HUES64 (cell line): ENCODE measurements around the gene LAMB4.

Source experiments
- H3K27ac ChIP-seq: 2 replicates; pipeline ENCODE4 v1.7.0; 2013; ENCODE audit warnings: low read depth, low read length, inconsistent platforms
- H3K27me3 ChIP-seq: 2 replicates; pipeline ENCODE4 v1.6.1; 2013; ENCODE audit warnings: mild to moderate bottlenecking, low read length; ENCODE audit not compliant: insufficient read depth
- H3K36me3 ChIP-seq: 2 replicates; pipeline ENCODE4 v1.6.1; 2013; ENCODE audit warnings: mild to moderate bottlenecking, low read length; ENCODE audit not compliant: insufficient read depth
- H3K4me1 ChIP-seq: 2 replicates; pipeline ENCODE4 v1.6.1; 2013; ENCODE audit warnings: mild to moderate bottlenecking, low read length, moderate library complexity; ENCODE audit not compliant: insufficient read depth
- H3K4me3 ChIP-seq: 2 replicates; pipeline ENCODE4 v1.5.1; 2013; ENCODE audit warnings: mild to moderate bottlenecking, low read length, moderate library complexity
- H3K9ac ChIP-seq: 2 replicates; pipeline ENCODE4 v1.6.1; 2013; ENCODE audit warnings: mild to moderate bottlenecking, low read depth, low read length
- H3K9me3 ChIP-seq: 2 replicates; pipeline ENCODE4 v1.6.1; 2013; ENCODE audit warnings: low read depth, low read length; ENCODE audit not compliant: insufficient read depth
- WGBS: fragments of 150-250, 120-280 bp; methylation state at CpG from one replicate; pipeline ENCODE4 v1.1.7; 2013; ENCODE audit warnings: missing lambda C conversion rate; 5-methylcytosine and 5-hydroxymethylcytosine counted together

Gene LAMB4

DNA sequence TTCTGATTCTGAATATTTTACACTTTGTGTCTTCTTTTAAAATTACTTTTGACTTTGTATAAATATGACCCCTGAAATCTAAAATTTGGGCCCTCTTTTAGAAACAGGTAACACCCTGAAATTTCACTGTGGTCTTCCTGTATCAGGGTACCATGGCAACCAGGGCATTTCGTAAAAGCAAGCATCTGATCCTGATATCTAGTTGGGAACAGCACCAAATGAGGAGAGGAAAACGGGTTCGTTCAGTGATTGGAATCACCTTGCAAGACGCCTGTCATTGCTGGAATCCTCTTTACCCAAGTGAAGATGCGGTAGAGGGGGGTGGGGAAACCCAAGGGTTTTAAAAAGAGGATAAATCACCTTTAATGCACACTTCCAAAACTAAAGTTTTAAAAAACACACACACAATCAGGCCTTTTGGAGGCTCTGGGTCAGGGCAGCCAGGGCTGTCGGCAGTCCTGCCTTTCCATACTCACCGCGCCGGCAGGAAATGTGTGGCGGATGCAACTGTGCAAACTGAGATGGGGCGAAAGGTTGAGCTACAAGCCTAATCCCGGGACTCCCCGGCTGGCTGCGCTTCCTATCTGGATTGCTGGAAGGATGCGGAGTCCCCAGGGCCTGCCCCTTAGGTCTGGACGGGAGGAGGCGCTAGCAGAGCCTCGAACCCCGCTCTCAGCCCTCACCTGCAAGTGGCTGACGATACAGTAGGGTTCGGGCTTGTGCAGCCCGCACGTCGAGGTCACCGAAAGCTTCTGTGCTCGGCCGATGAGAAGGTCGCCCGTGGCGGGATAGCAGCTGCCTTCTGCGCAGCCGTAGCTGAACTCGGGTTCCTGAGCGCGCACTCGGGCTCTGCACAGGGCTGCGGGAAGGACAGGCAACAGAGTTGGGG lies 129.0 kb downstream of the LAMB4 start:
- H3K27me3 ChIP-seq, result peaks cover 54% of the 10 kb centered on the region
- no peak overlapping the region for H3K27ac ChIP-seq
- no peaks in the 10 kb centered on the region for H3K9me3 ChIP-seq
- peak overlapping the region; percentile 76 for H3K4me3 ChIP-seq
- peaks cover 40% of the 10 kb centered on the region for H3K36me3 ChIP-seq
- peak overlapping the region; percentile 80; the same call in 1 of the 2 replicates for H3K9ac ChIP-seq
- WGBS, result 15% methylated on average over 37 of the region's 37 CpGs
- peaks cover 41% of the 10 kb centered on the region; the same call in 1 of the 2 replicates for H3K4me1 ChIP-seq

DNA sequence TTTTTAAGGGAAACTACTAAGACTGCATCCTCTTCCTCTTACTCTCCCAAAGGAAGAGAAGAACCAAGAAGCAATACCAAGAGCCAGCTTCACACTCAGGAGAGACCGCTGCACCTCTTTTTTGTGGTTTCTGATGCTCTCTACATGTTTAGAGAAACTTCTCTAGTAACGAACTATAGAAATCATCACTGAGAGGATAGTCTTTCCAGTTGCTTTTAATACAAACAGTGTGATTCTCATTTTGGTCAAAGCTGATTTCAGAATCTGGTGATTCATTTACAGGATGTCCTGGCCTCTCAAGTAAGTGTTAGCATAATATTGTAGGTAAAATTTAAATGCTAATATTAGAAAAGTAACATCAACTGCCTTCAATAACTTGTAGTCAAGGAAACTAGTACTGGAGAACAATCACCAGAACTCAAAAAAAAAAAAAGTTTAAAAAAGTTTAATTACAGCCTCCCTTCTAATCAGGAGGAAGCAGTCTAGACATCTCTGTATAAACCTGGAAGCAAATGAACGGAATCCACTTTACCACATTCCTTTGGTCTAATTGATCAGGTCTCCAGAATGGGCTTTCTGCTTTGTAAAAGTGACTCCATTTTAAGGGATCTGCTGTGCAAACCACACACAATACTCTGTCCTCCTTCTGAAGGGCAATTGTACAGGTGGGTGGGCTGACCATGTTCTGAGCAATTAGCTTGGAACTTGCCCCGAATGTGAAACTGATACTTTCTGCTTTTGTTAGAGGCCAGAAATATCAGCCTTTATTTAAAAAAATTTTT lies 130.2 kb downstream of the LAMB4 start:
- Histone ChIP-seq H3K9ac (no peak overlapping the region), H3K4me3 (no peak overlapping the region; the same call in 1 of the 2 replicates), H3K9me3 (no peaks in the 10 kb centered on the region), H3K27ac (no peak overlapping the region), H3K4me1 (peaks cover 52% of the 10 kb centered on the region), H3K36me3 (peaks cover 42% of the 10 kb centered on the region), H3K27me3 (peaks cover 43% of the 10 kb centered on the region)
- 97% methylated on average over 4 of the region's 4 CpGs for WGBS

DNA sequence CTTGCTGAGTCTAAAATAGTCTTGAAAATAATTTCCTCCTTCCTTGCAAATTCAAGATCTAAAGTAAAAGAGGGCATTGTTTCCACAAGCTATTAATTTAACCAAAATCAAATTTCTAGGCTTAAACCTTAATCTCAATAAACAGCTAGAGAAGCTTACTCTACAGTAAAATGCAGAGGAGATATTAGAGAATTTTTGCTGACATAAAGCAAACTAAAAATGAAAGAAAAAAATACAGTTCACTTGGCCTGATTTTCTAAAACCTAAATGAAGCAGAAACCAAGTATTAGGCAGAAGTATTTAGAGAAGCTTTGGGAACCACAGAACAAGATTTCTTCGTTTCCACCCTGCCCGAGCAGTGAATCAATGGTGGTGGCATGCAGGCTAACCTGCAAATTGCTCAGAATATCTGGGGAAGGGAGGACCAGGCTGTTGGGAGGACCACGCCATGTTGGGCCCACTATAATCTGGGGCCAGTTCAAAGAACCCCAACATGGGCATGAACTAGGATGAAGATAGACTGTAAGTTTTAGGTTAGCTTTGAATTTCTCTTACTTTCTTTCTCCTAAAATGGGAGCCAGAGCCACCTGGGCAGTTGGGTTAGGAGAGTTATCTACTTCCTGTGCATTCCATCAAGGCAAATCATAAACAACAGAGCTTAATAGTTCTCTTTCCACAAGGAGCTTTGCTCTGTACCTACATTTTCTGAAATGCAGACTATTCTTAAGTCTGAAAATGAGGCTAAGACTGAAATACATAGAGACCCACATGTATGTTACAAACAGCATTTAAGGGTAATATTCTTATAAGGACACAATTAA lies 131.3 kb downstream of the LAMB4 start:
- 94% methylated on average over 3 of the region's 3 CpGs for WGBS
- Histone ChIP-seq H3K27me3 (peaks cover 32% of the 10 kb centered on the region), H3K9ac (no peak overlapping the region), H3K9me3 (no peaks in the 10 kb centered on the region), H3K4me1 (peaks cover 53% of the 10 kb centered on the region), H3K27ac (no peak overlapping the region), H3K36me3 (peaks cover 53% of the 10 kb centered on the region), H3K4me3 (no peak overlapping the region)

DNA sequence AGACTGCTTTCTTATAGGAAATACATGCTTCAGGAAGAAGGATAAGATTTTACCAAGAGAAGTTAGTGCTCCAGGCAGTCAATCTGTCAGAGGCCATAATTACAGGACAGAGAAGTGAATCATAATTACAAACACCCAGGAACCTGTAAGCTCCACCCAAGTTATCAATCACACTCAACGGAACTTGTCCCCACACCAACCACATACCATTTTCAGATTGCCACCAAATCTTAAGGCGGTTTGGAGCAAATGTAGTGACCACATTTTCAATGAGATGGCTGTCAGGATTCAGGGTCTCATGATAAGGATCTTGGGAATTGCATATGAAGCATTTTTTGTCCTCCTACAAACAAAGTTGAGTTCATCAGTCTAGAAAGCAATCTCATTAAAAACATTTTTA lies 132.0 kb downstream of the LAMB4 start:
- no peak overlapping the region for H3K27ac ChIP-seq
- WGBS, result 81% methylated on average over 2 of the region's 2 CpGs
- H3K4me3 ChIP-seq, result no peak overlapping the region
- peaks cover 60% of the 10 kb centered on the region for H3K36me3 ChIP-seq
- no peaks in the 10 kb centered on the region for H3K9me3 ChIP-seq
- peaks cover 25% of the 10 kb centered on the region for H3K27me3 ChIP-seq
- peaks cover 51% of the 10 kb centered on the region for H3K4me1 ChIP-seq
- H3K9ac ChIP-seq, result no peak overlapping the region

DNA sequence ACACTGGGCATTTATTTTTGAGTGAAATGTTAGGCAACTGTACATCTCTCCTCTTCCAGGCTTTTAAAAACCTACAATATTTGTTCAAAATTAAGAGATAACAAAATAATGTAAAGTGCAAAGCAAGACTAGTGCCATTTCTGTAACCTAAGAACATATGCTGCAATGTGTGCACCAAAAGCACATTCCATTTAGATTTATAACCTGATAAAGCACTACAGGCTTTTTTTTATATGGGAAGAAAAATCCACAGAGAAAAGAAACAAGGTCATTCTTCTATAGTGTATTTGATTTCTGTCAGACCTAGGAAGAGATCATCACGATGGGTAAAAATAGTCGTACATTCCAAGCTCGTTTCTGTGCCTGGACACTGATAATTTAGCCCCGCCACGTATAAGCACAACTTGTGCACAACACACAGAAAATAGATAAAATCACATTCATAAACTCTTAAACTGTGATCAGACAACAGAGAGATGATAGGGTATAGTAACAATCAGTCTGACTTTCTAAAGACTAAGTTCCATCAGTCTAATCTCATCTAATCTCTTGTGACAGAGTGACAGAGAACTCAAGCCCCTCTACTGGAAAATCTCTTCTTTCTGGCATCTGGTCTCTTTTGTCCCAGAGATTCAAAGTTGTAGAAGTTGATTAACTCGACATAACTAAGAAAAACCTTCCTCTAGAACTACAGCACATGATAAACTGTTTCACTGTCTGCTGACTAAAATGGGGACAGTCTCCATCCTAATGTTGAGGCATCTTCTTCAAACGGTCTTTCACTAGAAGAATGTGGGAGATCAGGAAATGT lies 133.9 kb downstream of the LAMB4 start:
- peaks cover 51% of the 10 kb centered on the region for H3K4me1 ChIP-seq

DNA sequence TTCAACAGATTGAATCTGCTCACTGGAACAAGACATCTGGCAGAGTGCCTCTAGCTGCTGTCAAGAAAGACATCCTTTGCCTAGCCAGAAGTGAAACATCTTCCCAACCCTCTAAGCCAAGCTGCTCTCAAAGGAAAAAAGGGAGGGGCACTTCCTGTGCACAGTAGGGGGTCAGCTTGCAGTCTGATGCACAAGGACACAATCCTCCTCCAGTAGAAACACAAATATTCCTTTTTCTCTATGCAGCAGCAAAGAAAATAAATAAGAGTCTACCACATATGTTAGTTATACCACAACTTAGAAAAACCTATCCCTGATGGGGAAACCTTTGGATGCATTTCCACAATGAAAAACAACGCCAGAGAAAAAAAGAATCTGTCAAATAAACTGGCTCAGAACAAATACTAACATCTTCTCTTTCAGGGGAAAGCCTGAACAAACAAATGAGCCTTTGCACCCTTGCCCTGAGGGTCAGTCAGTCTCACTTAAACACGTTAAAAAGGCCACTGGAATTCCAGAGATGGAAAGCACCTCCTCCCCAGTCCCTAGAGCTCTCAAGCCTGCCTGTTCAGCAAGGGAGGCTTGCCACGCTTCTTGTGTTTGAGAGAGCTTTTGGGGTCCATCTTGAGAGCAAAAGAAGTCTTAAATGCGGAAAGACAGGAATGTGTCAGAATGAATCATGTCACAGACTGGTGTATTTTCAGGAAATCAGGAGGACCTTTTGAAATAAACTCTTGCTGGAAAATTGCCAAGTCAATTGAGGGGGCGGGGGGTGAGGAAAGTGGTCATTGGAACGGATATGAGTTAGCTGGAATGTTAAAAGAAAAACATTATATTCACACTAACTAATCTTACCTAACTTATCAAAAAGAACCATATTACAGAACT lies 134.7 kb downstream of the LAMB4 start:
- 48% methylated on average over 5 of the region's 6 CpGs for WGBS
- peaks cover 44% of the 10 kb centered on the region for H3K4me1 ChIP-seq
- no peaks in the 10 kb centered on the region for H3K27me3 ChIP-seq
- H3K36me3 ChIP-seq, result peaks cover 78% of the 10 kb centered on the region
- H3K9me3 ChIP-seq, result no peaks in the 10 kb centered on the region
- H3K4me3 ChIP-seq, result no peak overlapping the region; the same call in 1 of the 2 replicates
- H3K27ac ChIP-seq, result peak overlapping the region; percentile 74
- no peak overlapping the region; the same call in 1 of the 2 replicates for H3K9ac ChIP-seq

More for the DNA sequence above, 133.9 kb downstream of the LAMB4 start:
- no peak overlapping the region; the same call in 1 of the 2 replicates for H3K9ac ChIP-seq
- no peak overlapping the region for H3K4me3 ChIP-seq
- no peaks in the 10 kb centered on the region for H3K9me3 ChIP-seq
- H3K36me3 ChIP-seq, result peaks cover 73% of the 10 kb centered on the region
- 90% methylated on average over 7 of the region's 7 CpGs for WGBS
- peaks cover 7% of the 10 kb centered on the region for H3K27me3 ChIP-seq
- peak overlapping the region; percentile 74 for H3K27ac ChIP-seq

DNA sequence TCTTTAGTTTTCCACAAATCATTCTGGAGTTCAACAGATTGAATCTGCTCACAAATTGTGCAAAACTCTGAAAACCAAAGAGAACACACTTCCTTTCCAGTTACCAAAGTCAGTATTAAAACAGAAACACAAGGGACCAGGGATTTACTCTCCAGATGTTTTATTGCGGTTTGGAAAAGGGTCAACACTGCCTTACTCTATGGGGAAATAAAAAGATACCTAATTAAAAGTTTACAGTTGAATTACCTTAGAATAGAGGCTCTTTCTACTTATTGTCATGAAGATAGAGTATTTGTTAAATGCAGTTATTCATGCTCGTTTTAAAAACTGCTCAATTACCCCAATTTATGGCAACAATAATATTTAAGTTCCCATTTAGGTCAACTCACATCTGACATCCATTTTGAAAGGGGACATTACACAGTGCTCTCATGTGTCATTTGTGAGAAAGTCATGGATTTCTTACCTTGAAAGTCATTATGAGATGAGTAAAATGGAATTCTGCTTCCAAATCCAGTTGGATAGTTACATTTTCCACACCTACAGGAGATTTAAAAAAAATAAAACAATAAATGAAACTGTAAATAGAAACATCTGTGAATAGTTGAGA lies 135.6 kb downstream of the LAMB4 start:
- Histone ChIP-seq H3K9me3 (no peaks in the 10 kb centered on the region), H3K4me3 (no peak overlapping the region), H3K36me3 (peaks cover 78% of the 10 kb centered on the region), H3K9ac (no peak overlapping the region), H3K27ac (peak overlapping the region; percentile 3; the same call in 1 of the 2 replicates), H3K4me1 (peaks cover 37% of the 10 kb centered on the region), H3K27me3 (no peaks in the 10 kb centered on the region)
- WGBS, result 89% methylated on average over 1 of the region's 2 CpGs

DNA sequence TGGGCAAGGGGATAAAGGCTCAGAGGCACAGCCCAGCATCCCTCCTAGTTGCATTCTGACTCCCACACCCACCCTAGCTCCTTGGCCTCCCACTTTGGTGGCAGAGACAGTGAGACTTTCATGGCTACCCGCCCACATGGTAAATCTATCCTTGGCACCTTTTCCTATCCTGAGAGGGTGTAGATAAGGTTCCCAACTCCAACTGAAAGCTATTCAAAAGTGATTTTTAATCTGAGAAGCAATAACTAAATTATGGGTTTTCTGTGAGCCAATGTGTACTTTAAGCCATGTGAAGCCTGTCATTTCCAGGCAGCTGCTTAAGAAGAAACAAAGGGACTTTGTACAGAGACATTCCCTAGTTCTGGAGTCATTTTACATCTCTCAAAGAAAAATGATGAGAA lies 136.3 kb downstream of the LAMB4 start:
- WGBS, result 89% methylated on average over 1 of the region's 1 CpG
- H3K27ac ChIP-seq, result peak overlapping the region; percentile 3; the same call in 1 of the 2 replicates

DNA sequence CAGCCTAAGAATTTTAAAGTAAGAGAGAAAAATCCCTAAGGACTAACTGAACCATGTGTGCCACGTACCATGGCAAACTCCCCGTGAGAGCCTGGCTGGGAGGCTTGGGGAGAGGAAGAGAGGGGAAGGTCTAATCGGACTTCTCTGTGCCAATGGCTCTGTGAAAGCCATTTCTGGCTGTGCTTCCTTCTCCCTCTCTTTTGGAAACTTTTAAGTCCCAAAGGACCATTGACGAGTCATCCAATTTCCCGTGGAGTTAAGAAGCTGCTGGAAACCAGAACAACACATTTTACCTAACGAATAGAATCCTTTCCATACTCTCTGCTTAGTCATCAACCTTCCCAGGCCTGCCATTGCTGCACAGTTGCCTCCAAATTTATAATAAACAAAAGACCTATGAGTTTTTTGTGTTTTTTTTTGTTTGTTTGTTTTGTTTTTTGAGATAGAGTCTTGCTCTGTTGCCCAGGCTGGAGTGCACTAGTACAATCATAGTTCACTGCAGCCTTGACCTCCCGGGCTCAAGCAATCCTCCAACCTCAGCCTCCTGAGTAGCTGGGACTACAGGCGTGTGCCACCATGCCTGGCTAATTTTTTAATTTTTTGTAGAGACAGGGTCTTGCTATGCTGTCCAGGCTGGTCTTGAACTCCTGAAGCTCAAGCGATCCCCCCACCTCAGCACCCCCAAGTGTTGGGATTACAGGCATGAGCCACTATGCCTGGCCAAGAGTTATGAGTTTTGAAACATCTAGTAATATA lies 140.4 kb downstream of the LAMB4 start:
- H3K4me3 ChIP-seq, result no peak overlapping the region
- peaks cover 84% of the 10 kb centered on the region for H3K36me3 ChIP-seq
- no peaks in the 10 kb centered on the region for H3K9me3 ChIP-seq
- no peak overlapping the region for H3K27ac ChIP-seq
- H3K4me1 ChIP-seq, result peaks cover 10% of the 10 kb centered on the region; the same call in 1 of the 2 replicates
- 90% methylated on average over 9 of the region's 9 CpGs for WGBS
- H3K9ac ChIP-seq, result no peak overlapping the region
- H3K27me3 ChIP-seq, result no peaks in the 10 kb centered on the region

More for the DNA sequence above, 136.3 kb downstream of the LAMB4 start:
- Histone ChIP-seq H3K27me3 (no peaks in the 10 kb centered on the region), H3K9me3 (no peaks in the 10 kb centered on the region), H3K4me3 (no peak overlapping the region), H3K36me3 (peaks cover 79% of the 10 kb centered on the region), H3K9ac (no peak overlapping the region), H3K4me1 (peaks cover 32% of the 10 kb centered on the region)
